Esophagus muscularis mucosa (tissue), 4 donors: ENCODE measurements around the gene CCDC50. TPM values are rescaled to one million over a fixed set of nuclear protein-coding genes. Genes with fewer than 3 reads are reported as not detected.

ENCODE experiments used
- DNase-seq: peaks from one replicate; pipeline ENCODE4 v3.0.0-alpha.2; 2017; ENCODE audit errors: extremely low spot score
- H3K27ac ChIP-seq, 4 donors: fragments of 200-600 bp; sonication (generic); replicated peaks in 1 of 4; 1 replicate in 3 of 4; 2 replicates in 1 of 4; pipeline ENCODE4 v1.5.1; 2016 to 2019; ENCODE audit warnings: mild to moderate bottlenecking in 1 of 4
- H3K27me3 ChIP-seq, 4 donors: fragments of 200-600 bp; sonication (generic); one replicate each; pipeline versions ENCODE4 v1.5.1 to v1.6.0; 2016 to 2019
- H3K36me3 ChIP-seq, 4 donors: fragments of 200-600 bp; sonication (generic); one replicate each; pipeline ENCODE4 v1.5.1; 2016 to 2019
- H3K4me1 ChIP-seq, 4 donors: fragments of 200-600 bp; sonication (generic); one replicate each; pipeline ENCODE4 v1.5.1; 2016 to 2019
- H3K4me3 ChIP-seq, 4 donors: fragments of 200-600 bp; sonication (generic); 1 replicate in 2 of 4; 2 replicates in 2 of 4; pipeline ENCODE4 v1.5.1; 2016 to 2019; ENCODE audit warnings: mild to moderate bottlenecking in 4 of 4, moderate library complexity in 1 of 4
- H3K9me3 ChIP-seq, 4 donors: fragments of 200-600 bp; sonication (generic); 1 replicate in 3 of 4; 2 replicates in 1 of 4; pipeline ENCODE4 v1.5.1; 2016 to 2019
- CTCF ChIP-seq, 3 experiments: fragments of 200-600 bp in 2 of 3; fragments of 450-650 bp in 1 of 3; sonication (generic) in 2 of 3; IDR thresholded peaks; one replicate each; pipeline ENCODE4 v1.5.1; 2017 to 2019; ENCODE audit warnings: antibody characterized with exemption in 3 of 3, mild to moderate bottlenecking in 2 of 3, moderate library complexity in 1 of 3
- EP300 ChIP-seq: sonication (generic); formaldehyde crosslinking; IDR thresholded peaks from one replicate; pipeline ENCODE4 v1.6.1; 2017; ENCODE audit warnings: antibody characterized with exemption
- POLR2A ChIP-seq: fragments of 450-650 bp; IDR thresholded peaks from one replicate; pipeline ENCODE4 v1.6.1; 2017; ENCODE audit warnings: antibody characterized with exemption, moderate library complexity, mild to moderate bottlenecking, low read depth
- POLR2AphosphoS5 ChIP-seq, 2 donors: sonication (generic); formaldehyde crosslinking; IDR thresholded peaks; one replicate each; pipeline ENCODE4 v1.6.1; 2017; ENCODE audit warnings: antibody characterized with exemption in 2 of 2
- WGBS: methylation state at CpG from one replicate; pipeline ENCODE4 v1.1.5; 2018; 5-methylcytosine and 5-hydroxymethylcytosine counted together
- intact Hi-C: fragments of 100-400 bp; cut with DNase I; formaldehyde crosslinking; loops from one replicate; pipeline ENCODE4 v1.15.1; 2023
- total RNA-seq, 4 donors: library from RNA; depleted of rRNA; stranded (reverse); fragments of >200 nt; gene quantifications; one replicate each; pipeline versions ENCODE4 v1.1.0 to v1.2.1, GENCODE V29; 2016

CCDC50 gene
- total RNA-seq, 4 donors from 2014 or later: 141 to 192 (median 165) TPM

- intact Hi-C loops: no loop called here
- TF ChIP-seq EP300 (no peak), CTCF (IDR thresholded peaks at IDR 0.05) (no peak), POLR2A (no peak), POLR2AphosphoS5 (IDR thresholded peaks at IDR 0.05) (no peak)
- 67% methylated on average over 4 of the region's 4 CpGs for WGBS
- Histone ChIP-seq H3K27ac (no peak overlapping the region), H3K9me3 (no peaks in the 10 kb centered on the region), H3K27me3 (no peaks in the 10 kb centered on the region), H3K4me3 (no peak overlapping the region), H3K36me3 (peaks cover 10 to 42% (median 28%) of the 10 kb centered on the region in 4 donors), H3K4me1 (peaks cover 14 to 35% (median 18%) of the 10 kb centered on the region in 4 donors)
- DNase-seq: no peak
Observed at GRCh38 chr3:191383124-191383523, 53.9 kb downstream of the CCDC50 start.

GRCh38 chr3:191385101-191385500 is 55.9 kb downstream of the CCDC50 start:
- intact Hi-C loops: no loop called here
- H3K4me1 ChIP-seq: peaks cover 0 to 16% (median 2%) of the 10 kb centered on the region in 4 donors
- WGBS: 88% methylated on average over 3 of the region's 3 CpGs
- H3K4me3 ChIP-seq: no peak overlapping the region
- TF ChIP-seq CTCF (IDR thresholded peaks at IDR 0.05) (no peak), POLR2AphosphoS5 (IDR thresholded peaks at IDR 0.05) (no peak), POLR2A (no peak), EP300 (no peak)
- DNase-seq: no peak
- H3K27me3 ChIP-seq: no peaks in the 10 kb centered on the region
- no peaks in the 10 kb centered on the region for H3K9me3 ChIP-seq
- peaks cover 14 to 46% (median 37%) of the 10 kb centered on the region in 4 donors for H3K36me3 ChIP-seq
- no peak overlapping the region for H3K27ac ChIP-seq

- H3K36me3 ChIP-seq: peaks cover 10 to 44% (median 28%) of the 10 kb centered on the region in 4 donors
- WGBS: 62% methylated on average over 1 of the region's 1 CpG
- no peak overlapping the region for H3K4me3 ChIP-seq
- H3K4me1 ChIP-seq: peaks cover 0 to 7% (median under 1%) of the 10 kb centered on the region in 4 donors
- no peaks in the 10 kb centered on the region for H3K27me3 ChIP-seq
- TF ChIP-seq POLR2AphosphoS5 (IDR thresholded peaks at IDR 0.05) (no peak), EP300 (no peak), POLR2A (no peak), CTCF (IDR thresholded peaks at IDR 0.05) (no peak)
- H3K9me3 ChIP-seq: no peaks in the 10 kb centered on the region
- DNase-seq: no peak
- intact Hi-C loops: no loop called here
- no peak overlapping the region for H3K27ac ChIP-seq
Observed at GRCh38 chr3:191387441-191388077, 58.4 kb downstream of the CCDC50 start.

GRCh38 chr3:191388823-191389222 is 59.6 kb downstream of the CCDC50 start:
- Histone ChIP-seq H3K4me1 (peaks cover 0 to 8% (median 3%) of the 10 kb centered on the region in 4 donors), H3K9me3 (no peaks in the 10 kb centered on the region), H3K4me3 (no peak overlapping the region), H3K27me3 (no peaks in the 10 kb centered on the region), H3K36me3 (peaks cover 10 to 40% (median 27%) of the 10 kb centered on the region in 4 donors), H3K27ac (no peak overlapping the region)
- WGBS: 62% methylated on average over 1 of the region's 1 CpG
- DNase-seq: no peak
- intact Hi-C loops: no loop called here
- TF ChIP-seq POLR2A (no peak), CTCF (IDR thresholded peaks at IDR 0.05) (peak; percentile 15 to 39 (median 37))
